H1 (cell line): ENCODE data around the gene PATE1. TPM values are rescaled to one million over a fixed set of nuclear protein-coding genes. Genes with fewer than 3 reads are reported as not detected.

ENCODE experiments used
- CHD1 ChIP-seq: IDR thresholded peaks from 2 replicates; pipeline ENCODE4 v1.6.1; 2012; ENCODE audit warnings: low read depth, low read length, improper control_type of control experiment
- JUND ChIP-seq: IDR thresholded peaks from 2 replicates; pipeline ENCODE4 v1.6.1; 2011; ENCODE audit warnings: mild to moderate bottlenecking, improper control_type of control experiment, low read length
- NANOG ChIP-seq: IDR thresholded peaks from 2 replicates; pipeline ENCODE4 v1.6.1; 2011; ENCODE audit warnings: low read length, low read depth, mild to moderate bottlenecking, inconsistent platforms; ENCODE audit not compliant: insufficient read depth, poor library complexity, severe bottlenecking
- polyA plus RNA-seq, 7 experiments: library from polyadenylated mRNA; depleted of rRNA in 3 of 7; stranded (reverse) in 5 of 7; unstranded in 2 of 7; fragments of >200 nt in 5 of 7; fragments of 200-250 nt in 2 of 7; gene quantifications; 1 replicate in 5 of 7; 2 replicates in 1 of 7; 4 replicates in 1 of 7; pipeline versions ENCODE4 v1.2.1 to v1.2.3, GENCODE V29; 2011 to 2013; ENCODE audit warnings: missing spikeins in 2 of 7, mixed read lengths in 2 of 7
- total RNA-seq: library from RNA; stranded (reverse); fragmentation: NEBNext Ultra II Directional; extraction: Animal tissue kit (Norgen Biotek cat#: 25700); gene quantifications from 2 replicates; pipeline ENCODE4 v1.2.1, GENCODE V29; 2021

Gene PATE1
- total and polyA plus RNA-seq, 2 of the 8 experiments (the other 6 are each of a cell fraction or from before 2014, with no cell fraction given): not detected

DNA sequence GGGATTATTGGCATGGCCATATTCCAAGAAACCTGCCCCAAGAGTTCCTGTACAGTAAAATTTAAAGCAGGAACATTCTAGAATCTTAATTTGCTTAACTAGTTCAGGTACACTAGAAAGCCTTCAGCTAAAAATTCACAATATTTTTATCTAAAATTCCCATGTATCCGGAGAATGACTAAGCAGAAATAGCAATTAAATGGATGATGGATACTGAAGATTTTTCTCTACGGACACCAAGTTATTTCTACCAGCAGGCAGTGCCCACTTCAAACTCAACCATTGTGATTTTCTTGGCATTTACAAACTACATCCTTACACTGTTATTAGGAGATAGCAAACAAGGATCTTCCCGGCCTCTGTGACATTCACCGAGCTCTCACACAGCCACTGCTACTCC, 44.7 kb downstream of the PATE1 start (continued):
- TF ChIP-seq NANOG: no peak
- TF ChIP-seq CHD1: no peak
- no peak for TF ChIP-seq JUND
- TF ChIP-seq, all 59 proteins: peak for 0
